ENCODE measurements around the gene ARID5A. TPM values are rescaled to one million over a fixed set of nuclear protein-coding genes. Genes with fewer than 3 reads are reported as not detected.
"Not testable (repeated sequence)": the region's sequence is repeated elsewhere in the genome, so short reads cannot be mapped to it uniquely, and the experiment has no call there.

ARID5A gene
- total RNA-seq, 1 experiment from 2014 or later: 13.9 TPM

GRCh38 chr2:96556441-96557330, 20.1 kb downstream of the ARID5A start:
- H3K27me3 Mint-ChIP-seq (ENCODE audit: low read depth): peaks cover 3% of the 10 kb centered on the region; the same call in 1 of the 2 replicates
- DNase-seq (ENCODE audit: low spot score) (no peak), ATAC-seq (no peak; the same call in 1 of the 2 replicates)
- 0 out of 2 replicates have a peak overlapping the region, but pooled peaks have one; percentile 26 for H3K27ac Mint-ChIP-seq
- H3K36me3 Mint-ChIP-seq: no peaks in the 10 kb centered on the region
- peaks cover 4% of the 10 kb centered on the region; the same call in 1 of the 2 replicates for H3K9me3 Mint-ChIP-seq
- H3K4me3 Mint-ChIP-seq: no peak overlapping the region
- POLR2A ChIA-PET: interaction anchor here (0.7 kb wide), 1 partner anchor 82 kb away, joined by 4 read pairs; no protein-coding TSS in a partner anchor
- CTCF ChIA-PET: interaction anchor here (0.6 to 4.9 kb wide), 4 partner anchors 8 to 111 kb away, joined by 3 to 84 read pairs (median 16); no protein-coding TSS in a partner anchor
- peaks cover 16% of the 10 kb centered on the region for H3K4me1 Mint-ChIP-seq
- TF ChIP-seq JUN (CRISPR knock-in tag; IDR thresholded peaks at IDR 0.05): no peak
- no peak for TF ChIP-seq STAT6 (CRISPR knock-in tag; conservative IDR thresholded peaks at IDR 0.05; ENCODE audit: low read depth)
- TF ChIP-seq ZNF671 (CRISPR knock-in tag; IDR thresholded peaks at IDR 0.05): no peak
- no peak for TF ChIP-seq ZNF121 (CRISPR knock-in tag; IDR thresholded peaks at IDR 0.05)
- peak; percentile 98 for TF ChIP-seq GABPB1 (CRISPR knock-in tag; IDR thresholded peaks at IDR 0.05)
- TF ChIP-seq ZNF263 (CRISPR knock-in tag; IDR thresholded peaks at IDR 0.05; ENCODE audit: low read depth): no peak
- TF ChIP-seq ZNF423 (CRISPR knock-in tag; IDR thresholded peaks at IDR 0.05): no peak
- TF ChIP-seq FOXK1 (CRISPR knock-in tag; IDR thresholded peaks at IDR 0.05): no peak
- no peak for TF ChIP-seq SP1 (CRISPR knock-in tag; conservative IDR thresholded peaks at IDR 0.05)

GRCh38 chr2:96557421-96557820, 20.9 kb downstream of the ARID5A start:
- ATAC-seq; DNase-seq (ENCODE audit: low spot score); H3K27me3 Mint-ChIP-seq (ENCODE audit: low read depth); H3K4me3 Mint-ChIP-seq; H3K27ac Mint-ChIP-seq; POLR2A ChIA-PET; H3K36me3 Mint-ChIP-seq; H3K9me3 Mint-ChIP-seq: not testable (repeated sequence)
- CTCF ChIA-PET: interaction anchor here (1.4 to 4.9 kb wide), 2 partner anchors 9 to 27 kb away, joined by 7 to 84 read pairs; no protein-coding TSS in a partner anchor
- peaks cover 16% of the 10 kb centered on the region for H3K4me1 Mint-ChIP-seq

- no peak for ATAC-seq
- no peaks in the 10 kb centered on the region for H3K36me3 Mint-ChIP-seq
- ChIA-PET CTCF (interaction anchor here (1.3 kb wide), 1 partner anchor 8 kb away, joined by 7 read pairs; no protein-coding TSS in a partner anchor), POLR2A (no interaction called here)
- H3K27me3 Mint-ChIP-seq (ENCODE audit: low read depth): peaks cover 3% of the 10 kb centered on the region; the same call in 1 of the 2 replicates
- no peak overlapping the region for H3K4me3 Mint-ChIP-seq
- DNase-seq (ENCODE audit: low spot score): no peak
- peaks cover 16% of the 10 kb centered on the region for H3K4me1 Mint-ChIP-seq
- peaks cover 8% of the 10 kb centered on the region for H3K9me3 Mint-ChIP-seq
- no peak overlapping the region for H3K27ac Mint-ChIP-seq
- no peak for TF ChIP-seq PRRX2 (CRISPR knock-in tag; IDR thresholded peaks at IDR 0.05)
- no peak for TF ChIP-seq CREM (CRISPR knock-in tag; IDR thresholded peaks at IDR 0.05)
- TF ChIP-seq TEAD4 (CRISPR knock-in tag; IDR thresholded peaks at IDR 0.05): no peak
Measured at GRCh38 chr2:96558061-96558460, 21.5 kb downstream of the ARID5A start.

- POLR2A ChIA-PET: no interaction called here
- peaks cover 8% of the 10 kb centered on the region for H3K9me3 Mint-ChIP-seq
Measured at GRCh38 chr2:96558485-96558884, 21.9 kb downstream of the ARID5A start.

More at GRCh38 chr2:96558485-96558884, 21.9 kb downstream of the ARID5A start:
- DNase-seq (ENCODE audit: low spot score) (no peak), ATAC-seq (no peak)
- CTCF ChIA-PET: interaction anchor here (1.3 kb wide), 1 partner anchor 8 kb away, joined by 7 read pairs; no protein-coding TSS in a partner anchor
- no peak for TF ChIP-seq FOXP4 (CRISPR knock-in tag; IDR thresholded peaks at IDR 0.05)
- TF ChIP-seq PRRX2 (CRISPR knock-in tag; IDR thresholded peaks at IDR 0.05): no peak
- Mint-ChIP-seq H3K27ac (no peak overlapping the region), H3K27me3 (ENCODE audit: low read depth) (peaks cover 3% of the 10 kb centered on the region; the same call in 1 of the 2 replicates), H3K4me1 (peaks cover 16% of the 10 kb centered on the region), H3K4me3 (no peak overlapping the region), H3K36me3 (no peaks in the 10 kb centered on the region)
